Esophagus muscularis mucosa (tissue), 4 donors: ENCODE measurements around the gene SMIM26. TPM values are rescaled to one million over a fixed set of nuclear protein-coding genes. Genes with fewer than 3 reads are reported as not detected.

ENCODE experiments used
- DNase-seq: peaks from one replicate; pipeline ENCODE4 v3.0.0-alpha.2; 2017; ENCODE audit errors: extremely low spot score
- H3K27ac ChIP-seq, 4 donors: fragments of 200-600 bp; sonication (generic); replicated peaks in 1 of 4; 1 replicate in 3 of 4; 2 replicates in 1 of 4; pipeline ENCODE4 v1.5.1; 2016 to 2019; ENCODE audit warnings: mild to moderate bottlenecking in 1 of 4
- H3K27me3 ChIP-seq, 4 donors: fragments of 200-600 bp; sonication (generic); one replicate each; pipeline versions ENCODE4 v1.5.1 to v1.6.0; 2016 to 2019
- H3K36me3 ChIP-seq, 4 donors: fragments of 200-600 bp; sonication (generic); one replicate each; pipeline ENCODE4 v1.5.1; 2016 to 2019
- H3K4me1 ChIP-seq, 4 donors: fragments of 200-600 bp; sonication (generic); one replicate each; pipeline ENCODE4 v1.5.1; 2016 to 2019
- H3K4me3 ChIP-seq, 4 donors: fragments of 200-600 bp; sonication (generic); 1 replicate in 2 of 4; 2 replicates in 2 of 4; pipeline ENCODE4 v1.5.1; 2016 to 2019; ENCODE audit warnings: mild to moderate bottlenecking in 4 of 4, moderate library complexity in 1 of 4
- H3K9me3 ChIP-seq, 4 donors: fragments of 200-600 bp; sonication (generic); 1 replicate in 3 of 4; 2 replicates in 1 of 4; pipeline ENCODE4 v1.5.1; 2016 to 2019
- CTCF ChIP-seq, 3 experiments: fragments of 200-600 bp in 2 of 3; fragments of 450-650 bp in 1 of 3; sonication (generic) in 2 of 3; IDR thresholded peaks; one replicate each; pipeline ENCODE4 v1.5.1; 2017 to 2019; ENCODE audit warnings: antibody characterized with exemption in 3 of 3, mild to moderate bottlenecking in 2 of 3, moderate library complexity in 1 of 3
- EP300 ChIP-seq: sonication (generic); formaldehyde crosslinking; IDR thresholded peaks from one replicate; pipeline ENCODE4 v1.6.1; 2017; ENCODE audit warnings: antibody characterized with exemption
- POLR2A ChIP-seq: fragments of 450-650 bp; IDR thresholded peaks from one replicate; pipeline ENCODE4 v1.6.1; 2017; ENCODE audit warnings: antibody characterized with exemption, moderate library complexity, mild to moderate bottlenecking, low read depth
- POLR2AphosphoS5 ChIP-seq, 2 donors: sonication (generic); formaldehyde crosslinking; IDR thresholded peaks; one replicate each; pipeline ENCODE4 v1.6.1; 2017; ENCODE audit warnings: antibody characterized with exemption in 2 of 2
- WGBS: methylation state at CpG from one replicate; pipeline ENCODE4 v1.1.5; 2018; 5-methylcytosine and 5-hydroxymethylcytosine counted together
- intact Hi-C: fragments of 100-400 bp; cut with DNase I; formaldehyde crosslinking; loops from one replicate; pipeline ENCODE4 v1.15.1; 2023
- total RNA-seq, 4 donors: library from RNA; depleted of rRNA; stranded (reverse); fragments of >200 nt; gene quantifications; one replicate each; pipeline versions ENCODE4 v1.1.0 to v1.2.1, GENCODE V29; 2016

The SMIM26 gene
- total RNA-seq, 4 donors from 2014 or later = 74.4 to 165 (median 121) TPM

- intact Hi-C loops = loop anchor here (10.0 kb wide), 1 partner anchor 207 kb away; no protein-coding TSS in a partner anchor
- TF ChIP-seq POLR2A = no peak
- TF ChIP-seq CTCF (IDR thresholded peaks at IDR 0.05) = peak; percentile 70 to 83 (median 74)
- TF ChIP-seq POLR2AphosphoS5 (IDR thresholded peaks at IDR 0.05) = peak in 1 of 2 donors; percentile 45
- no peak for TF ChIP-seq EP300
- peak; percentile 97 for DNase-seq
- under 1% methylated on average over 49 of the region's 88 CpGs for WGBS
- Histone ChIP-seq H3K27ac (peak within 1 kb of the TSS; percentile 78 to 87 (median 83)), H3K36me3 (no peaks in the 10 kb centered on the region), H3K9me3 (no peaks in the 10 kb centered on the region), H3K4me3 (peak within 1 kb of the TSS; percentile 86 to 98 (median 94)), H3K27me3 (no peaks in the 10 kb centered on the region), H3K4me1 (peaks cover 11 to 17% (median 15%) of the 10 kb centered on the region in 4 donors)
These were observed 20.7 kb downstream of the SMIM26 start, which contains the start of gene DTD1 for GRCh38 chr20:18587665-18588573. Gene DTD1, plus strand, starts transcription at chr20:18588054. Its CDS starts 19 bp downstream, at chr20:18588073.

- 6% methylated on average over 18 of the region's 18 CpGs for WGBS
- Histone ChIP-seq H3K9me3 (no peaks in the 10 kb centered on the region), H3K4me3 (peak overlapping the region; percentile 86 to 98 (median 94)), H3K27ac (peak overlapping the region; percentile 78 to 87 (median 83)), H3K36me3 (peaks cover 0 to 1% (median under 1%) of the 10 kb centered on the region in 4 donors), H3K4me1 (peaks cover 11 to 17% (median 15%) of the 10 kb centered on the region in 4 donors), H3K27me3 (no peaks in the 10 kb centered on the region)
- no peak for TF ChIP-seq POLR2AphosphoS5 (IDR thresholded peaks at IDR 0.05)
- no peak for TF ChIP-seq POLR2A
- DNase-seq = no peak
- intact Hi-C loops = loop anchor here (10.0 kb wide), 1 partner anchor 206 kb away; no protein-coding TSS in a partner anchor
These were observed 21.3 kb downstream of the SMIM26 start for GRCh38 chr20:18588574-18588933.

GRCh38 chr20:18589941-18590674 is 22.9 kb downstream of the SMIM26 start:
- no peak overlapping the region for H3K4me3 ChIP-seq
- H3K4me1 ChIP-seq = peaks cover 11 to 17% (median 15%) of the 10 kb centered on the region in 4 donors
- H3K27me3 ChIP-seq = no peaks in the 10 kb centered on the region
- 93% methylated on average over 8 of the region's 8 CpGs for WGBS
- no peak for TF ChIP-seq EP300
- no peak for TF ChIP-seq POLR2A
- no peak for TF ChIP-seq POLR2AphosphoS5 (IDR thresholded peaks at IDR 0.05)
- TF ChIP-seq CTCF (IDR thresholded peaks at IDR 0.05) = no peak
- H3K27ac ChIP-seq = no peak overlapping the region
- DNase-seq = no peak
- H3K36me3 ChIP-seq = peaks cover 0 to 16% (median 15%) of the 10 kb centered on the region in 4 donors
- no peaks in the 10 kb centered on the region for H3K9me3 ChIP-seq
- intact Hi-C loops = loop anchor here (10.0 kb wide), 1 partner anchor 205 kb away; no protein-coding TSS in a partner anchor

GRCh38 chr20:18596270-18596669 is 29.0 kb downstream of the SMIM26 start:
- TF ChIP-seq EP300 = no peak
- no peak for TF ChIP-seq POLR2A
- no peak for TF ChIP-seq POLR2AphosphoS5 (IDR thresholded peaks at IDR 0.05)
- TF ChIP-seq CTCF (IDR thresholded peaks at IDR 0.05) = no peak
- H3K36me3 ChIP-seq = peaks cover 0 to 64% (median 49%) of the 10 kb centered on the region in 4 donors
- no peaks in the 10 kb centered on the region for H3K27me3 ChIP-seq
- H3K9me3 ChIP-seq = no peaks in the 10 kb centered on the region
- H3K4me3 ChIP-seq = no peak overlapping the region
- intact Hi-C loops = no loop called here
- no peak overlapping the region for H3K27ac ChIP-seq
- no peaks in the 10 kb centered on the region for H3K4me1 ChIP-seq
- no peak for DNase-seq

GRCh38 chr20:18609741-18610140 is 42.5 kb downstream of the SMIM26 start:
- intact Hi-C loops = no loop called here
- H3K9me3 ChIP-seq = no peaks in the 10 kb centered on the region

More at GRCh38 chr20:18609741-18610140, 42.5 kb downstream of the SMIM26 start:
- no peak for DNase-seq
- Histone ChIP-seq H3K27me3 (no peaks in the 10 kb centered on the region), H3K4me3 (no peak overlapping the region), H3K4me1 (peaks cover 0 to 6% (median under 1%) of the 10 kb centered on the region in 4 donors), H3K27ac (no peak overlapping the region), H3K36me3 (peaks cover 0 to 17% (median 6%) of the 10 kb centered on the region in 4 donors)
- TF ChIP-seq POLR2A = no peak
- TF ChIP-seq CTCF (IDR thresholded peaks at IDR 0.05) = no peak
- TF ChIP-seq POLR2AphosphoS5 (IDR thresholded peaks at IDR 0.05) = no peak
- TF ChIP-seq EP300 = no peak
